Astrocyte (in vitro differentiated cells and primary cell): Measurements from ENCODE around the gene ATF6.

Source experiments
- CTCF ChIP-seq: IDR thresholded peaks from 2 replicates; pipeline ENCODE4 v1.5.1; 2011; ENCODE audit warnings: low read depth, mild to moderate bottlenecking, inconsistent platforms, low read length, moderate library complexity; ENCODE audit not compliant: insufficient read depth
- EZH2 ChIP-seq: IDR thresholded peaks from 2 replicates; pipeline ENCODE4 v1.6.1; 2012; ENCODE audit warnings: mild to moderate bottlenecking, low read length, inconsistent platforms; ENCODE audit not compliant: insufficient read depth

DNA sequence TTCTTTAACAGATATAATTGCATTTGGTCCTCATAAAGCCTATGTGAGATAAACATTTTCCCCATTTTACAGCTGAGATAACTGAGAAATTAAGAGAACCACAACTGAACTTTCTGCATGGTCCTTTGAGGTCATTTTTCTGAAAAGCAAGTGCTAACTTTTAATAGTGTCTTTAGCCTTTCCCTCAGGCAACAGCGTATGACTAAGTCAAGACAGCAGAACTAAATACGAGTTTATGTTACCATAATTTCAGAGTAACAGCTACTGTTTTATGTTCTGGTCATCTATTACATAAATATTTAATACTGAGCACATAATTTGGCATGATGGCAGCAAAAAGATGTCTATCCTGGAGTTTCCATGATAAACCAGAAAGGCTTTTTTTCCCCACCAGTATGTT is 161.9 kb downstream of the ATF6 start:
- TF ChIP-seq CTCF (no peak), EZH2 (no peak)
